Chondrocyte (in vitro differentiated cells): Measurements from ENCODE around the gene LAMA1. TPM values are rescaled to one million over a fixed set of nuclear protein-coding genes. Genes with fewer than 3 reads are reported as not detected.
A peak's percentile ranks its signal among the peaks of the same experiment; 100 is the strongest.

Source experiments
- DNase-seq: peaks from one replicate; pipeline ENCODE4 v3.0.0; 2021; ENCODE audit warnings: mixed read lengths, low spot score
- H3K27ac Mint-ChIP-seq: one replicate; pipeline ENCODE4 v1.8.0; 2021; ENCODE audit warnings: mild to moderate bottlenecking, moderate library complexity, mixed read lengths; ENCODE audit not compliant: unreplicated experiment
- H3K27me3 Mint-ChIP-seq: 2 replicates; pipeline ENCODE4 v1.8.0; 2021; ENCODE audit warnings: low read depth, mixed read lengths
- H3K36me3 Mint-ChIP-seq: 2 replicates; pipeline ENCODE4 v1.8.0; 2021; ENCODE audit warnings: low read depth, mixed read lengths
- H3K4me1 Mint-ChIP-seq: 2 replicates; pipeline ENCODE4 v1.8.0; 2021; ENCODE audit warnings: low read depth, mild to moderate bottlenecking, mixed read lengths
- H3K4me3 Mint-ChIP-seq: one replicate; pipeline ENCODE4 v1.8.0; 2021; ENCODE audit warnings: mild to moderate bottlenecking, moderate library complexity, mixed read lengths; ENCODE audit not compliant: unreplicated experiment
- H3K9me3 Mint-ChIP-seq: 2 replicates; pipeline ENCODE4 v1.8.0; 2021; ENCODE audit warnings: low read depth, mixed read lengths
- total RNA-seq: library from RNA; stranded (reverse); gene quantifications from 3 replicates; pipeline ENCODE4 v1.2.1, GENCODE V29; 2021
- TF ChIP-seq, protein P1 (sequence below): fragments of 200-600 bp; sonication (generic); IDR thresholded peaks from 2 replicates; pipeline ENCODE4 v1.5.0; 2021; ENCODE audit warnings: antibody characterized with exemption, mild to moderate bottlenecking, moderate library complexity

The LAMA1 gene
- total RNA-seq, 1 donor from 2014 or later: 2.3 TPM

GRCh38 chr18:7002107-7002506, 115.5 kb downstream of the LAMA1 start:
- Mint-ChIP-seq H3K36me3 (no peaks in the 10 kb centered on the region), H3K27ac (no peak overlapping the region), H3K4me3 (no peak overlapping the region), H3K27me3 (peaks cover 5% of the 10 kb centered on the region), H3K9me3 (no peaks in the 10 kb centered on the region), H3K4me1 (no peaks in the 10 kb centered on the region)
- DNase-seq: no peak
- TF ChIP-seq, protein P1, sequence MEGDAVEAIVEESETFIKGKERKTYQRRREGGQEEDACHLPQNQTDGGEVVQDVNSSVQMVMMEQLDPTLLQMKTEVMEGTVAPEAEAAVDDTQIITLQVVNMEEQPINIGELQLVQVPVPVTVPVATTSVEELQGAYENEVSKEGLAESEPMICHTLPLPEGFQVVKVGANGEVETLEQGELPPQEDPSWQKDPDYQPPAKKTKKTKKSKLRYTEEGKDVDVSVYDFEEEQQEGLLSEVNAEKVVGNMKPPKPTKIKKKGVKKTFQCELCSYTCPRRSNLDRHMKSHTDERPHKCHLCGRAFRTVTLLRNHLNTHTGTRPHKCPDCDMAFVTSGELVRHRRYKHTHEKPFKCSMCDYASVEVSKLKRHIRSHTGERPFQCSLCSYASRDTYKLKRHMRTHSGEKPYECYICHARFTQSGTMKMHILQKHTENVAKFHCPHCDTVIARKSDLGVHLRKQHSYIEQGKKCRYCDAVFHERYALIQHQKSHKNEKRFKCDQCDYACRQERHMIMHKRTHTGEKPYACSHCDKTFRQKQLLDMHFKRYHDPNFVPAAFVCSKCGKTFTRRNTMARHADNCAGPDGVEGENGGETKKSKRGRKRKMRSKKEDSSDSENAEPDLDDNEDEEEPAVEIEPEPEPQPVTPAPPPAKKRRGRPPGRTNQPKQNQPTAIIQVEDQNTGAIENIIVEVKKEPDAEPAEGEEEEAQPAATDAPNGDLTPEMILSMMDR: no peak

DNA sequence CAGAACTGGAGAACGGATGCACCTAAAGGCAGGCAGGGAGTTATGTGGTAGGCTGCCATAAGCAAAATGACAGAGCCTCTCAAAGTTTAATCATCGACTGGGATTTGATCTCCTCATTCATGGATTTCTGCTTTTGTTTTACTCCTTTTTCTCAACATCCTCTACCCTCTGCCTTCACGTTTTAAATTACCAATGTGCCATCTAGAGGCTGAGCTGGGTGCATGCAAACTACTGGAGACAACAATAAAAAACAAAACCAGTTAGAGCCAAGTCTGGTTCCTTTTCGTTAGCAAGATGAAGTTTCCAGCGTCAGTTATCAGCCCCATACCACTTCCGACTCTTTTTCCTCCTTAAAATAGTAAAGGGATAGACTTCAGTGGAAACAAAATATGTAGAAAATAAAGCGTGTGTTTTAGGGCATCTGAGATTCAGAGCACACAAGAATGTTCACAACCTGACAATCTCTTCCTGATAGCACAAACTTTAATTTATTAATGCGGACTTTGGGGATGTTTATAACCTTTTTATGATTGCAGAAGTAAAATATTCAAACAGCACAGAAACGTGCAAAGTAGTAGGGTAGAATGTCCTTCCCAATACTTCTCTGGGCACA, 117.0 kb downstream of the LAMA1 start:
- no peak overlapping the region for H3K27ac Mint-ChIP-seq
- H3K4me3 Mint-ChIP-seq: no peak overlapping the region
- no peaks in the 10 kb centered on the region for H3K4me1 Mint-ChIP-seq
- no peaks in the 10 kb centered on the region for H3K36me3 Mint-ChIP-seq
- H3K27me3 Mint-ChIP-seq: peaks cover 5% of the 10 kb centered on the region
- DNase-seq: no peak
- TF ChIP-seq, protein P1: peak; percentile 80
- no peaks in the 10 kb centered on the region for H3K9me3 Mint-ChIP-seq

DNA sequence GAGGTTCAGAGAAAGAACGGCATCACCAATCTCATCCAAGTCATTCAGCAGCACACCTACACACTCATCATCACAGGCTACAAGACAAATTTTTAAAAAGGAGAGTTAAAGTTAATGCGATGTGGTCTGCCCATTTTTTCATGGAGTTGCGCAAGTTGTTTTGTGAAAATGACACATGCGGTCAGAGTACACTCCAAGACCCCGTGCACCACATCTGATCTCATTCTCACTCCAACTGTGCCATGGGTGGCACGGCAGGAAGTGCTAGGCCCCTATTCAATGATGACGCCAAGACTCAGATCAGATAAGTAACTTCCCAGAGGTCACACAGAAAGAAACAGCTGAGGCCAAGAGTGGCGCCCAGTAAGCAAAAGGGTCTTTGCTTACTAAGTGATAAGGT, 119.8 kb downstream of the LAMA1 start:
- no peak overlapping the region for H3K4me3 Mint-ChIP-seq
- H3K27ac Mint-ChIP-seq: no peak overlapping the region
- H3K4me1 Mint-ChIP-seq: peaks cover 5% of the 10 kb centered on the region
- TF ChIP-seq, protein P1: no peak
- no peaks in the 10 kb centered on the region for H3K9me3 Mint-ChIP-seq
- H3K27me3 Mint-ChIP-seq: peaks cover 5% of the 10 kb centered on the region
- no peaks in the 10 kb centered on the region for H3K36me3 Mint-ChIP-seq
- no peak for DNase-seq

- H3K36me3 Mint-ChIP-seq: no peaks in the 10 kb centered on the region
- no peaks in the 10 kb centered on the region for H3K9me3 Mint-ChIP-seq
- no peaks in the 10 kb centered on the region for H3K27me3 Mint-ChIP-seq
- DNase-seq: no peak
- no peak overlapping the region for H3K27ac Mint-ChIP-seq
- H3K4me1 Mint-ChIP-seq: peaks cover 5% of the 10 kb centered on the region
- TF ChIP-seq, protein P1: no peak
- H3K4me3 Mint-ChIP-seq: no peak overlapping the region
Measured at GRCh38 chr18:6994771-6995430, 122.7 kb downstream of the LAMA1 start.

DNA sequence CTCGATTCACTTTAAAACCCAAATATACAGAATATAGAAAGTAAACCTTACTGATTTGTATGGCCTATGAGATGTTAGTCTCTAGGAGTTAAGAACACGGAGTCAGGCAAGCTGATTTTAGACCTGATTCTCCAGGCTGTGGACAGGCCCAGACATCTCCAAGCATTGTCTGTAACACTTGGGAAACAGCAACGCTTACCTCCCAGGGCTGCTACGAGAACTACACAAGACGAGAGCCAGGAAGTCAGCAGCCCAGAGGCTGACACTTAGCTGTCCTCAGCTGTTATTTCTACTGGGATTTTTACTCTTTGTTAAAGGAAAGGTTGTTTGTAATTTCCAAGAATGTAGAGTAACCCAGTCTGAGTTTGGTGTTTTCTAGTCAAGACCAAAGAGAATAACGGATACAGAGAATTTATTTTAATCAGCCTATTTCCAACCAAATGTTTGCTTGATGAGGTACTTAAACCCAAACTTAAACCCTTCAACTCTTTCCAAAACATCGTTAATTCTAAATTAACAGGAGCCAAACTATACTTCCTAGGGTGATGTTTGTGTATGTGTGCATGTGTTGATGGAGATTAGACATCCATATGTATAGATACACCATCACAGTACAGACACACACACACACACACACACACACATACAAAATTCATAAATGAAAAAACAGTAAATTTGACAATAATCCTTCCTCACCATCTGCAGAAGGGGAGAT, 123.4 kb downstream of the LAMA1 start:
- Mint-ChIP-seq H3K9me3 (no peaks in the 10 kb centered on the region), H3K36me3 (no peaks in the 10 kb centered on the region), H3K27ac (peak overlapping the region; percentile 64), H3K4me3 (no peak overlapping the region), H3K4me1 (peaks cover 5% of the 10 kb centered on the region), H3K27me3 (no peaks in the 10 kb centered on the region)
- DNase-seq: no peak
- TF ChIP-seq, protein P1: no peak
